Type B pancreatic cell (in vitro differentiated cells): ENCODE measurements around the gene WDR64. TPM values are rescaled to one million over a fixed set of nuclear protein-coding genes. Genes with fewer than 3 reads are reported as not detected.

Experiments
- DNase-seq: peaks from one replicate; pipeline ENCODE4 v3.0.0; 2021; ENCODE audit warnings: mixed read lengths; ENCODE audit not compliant: unreplicated experiment; ENCODE audit errors: extremely low spot score
- H3K27ac Mint-ChIP-seq: 2 replicates; pipeline ENCODE4 v1.8.0; 2021; ENCODE audit warnings: mild to moderate bottlenecking, mixed read lengths
- H3K27me3 Mint-ChIP-seq: 2 replicates; pipeline ENCODE4 v1.8.0; 2021; ENCODE audit warnings: mixed read lengths
- H3K36me3 Mint-ChIP-seq: 2 replicates; pipeline ENCODE4 v1.8.0; 2021; ENCODE audit warnings: mixed read lengths
- H3K4me1 Mint-ChIP-seq: one replicate; pipeline ENCODE4 v1.8.0; 2021; ENCODE audit warnings: mixed read lengths; ENCODE audit not compliant: unreplicated experiment
- H3K4me3 Mint-ChIP-seq: 2 replicates; pipeline ENCODE4 v1.8.0; 2021; ENCODE audit warnings: mild to moderate bottlenecking, mixed read lengths
- H3K9me3 Mint-ChIP-seq: 2 replicates; pipeline ENCODE4 v1.8.0; 2021; ENCODE audit warnings: mixed read lengths
- total RNA-seq: library from RNA; stranded (reverse); gene quantifications from 2 replicates; pipeline ENCODE4 v1.2.1, GENCODE V29; 2021; ENCODE audit warnings: low replicate concordance
- TF ChIP-seq, protein P1 (sequence below): fragments of 200-600 bp; sonication (generic); conservative IDR thresholded peaks from 2 replicates; pipeline ENCODE4 v1.5.0; 2021; ENCODE audit warnings: antibody characterized with exemption, mild to moderate bottlenecking

WDR64 gene
- total RNA-seq, 1 donor from 2014 or later, result not detected

- no peaks in the 10 kb centered on the region for H3K9me3 Mint-ChIP-seq
- H3K4me1 Mint-ChIP-seq, result no peaks in the 10 kb centered on the region
- H3K4me3 Mint-ChIP-seq, result no peak overlapping the region
- no peak for DNase-seq
- peaks cover 19% of the 10 kb centered on the region for H3K27me3 Mint-ChIP-seq
- no peaks in the 10 kb centered on the region for H3K36me3 Mint-ChIP-seq
- TF ChIP-seq, protein P1, sequence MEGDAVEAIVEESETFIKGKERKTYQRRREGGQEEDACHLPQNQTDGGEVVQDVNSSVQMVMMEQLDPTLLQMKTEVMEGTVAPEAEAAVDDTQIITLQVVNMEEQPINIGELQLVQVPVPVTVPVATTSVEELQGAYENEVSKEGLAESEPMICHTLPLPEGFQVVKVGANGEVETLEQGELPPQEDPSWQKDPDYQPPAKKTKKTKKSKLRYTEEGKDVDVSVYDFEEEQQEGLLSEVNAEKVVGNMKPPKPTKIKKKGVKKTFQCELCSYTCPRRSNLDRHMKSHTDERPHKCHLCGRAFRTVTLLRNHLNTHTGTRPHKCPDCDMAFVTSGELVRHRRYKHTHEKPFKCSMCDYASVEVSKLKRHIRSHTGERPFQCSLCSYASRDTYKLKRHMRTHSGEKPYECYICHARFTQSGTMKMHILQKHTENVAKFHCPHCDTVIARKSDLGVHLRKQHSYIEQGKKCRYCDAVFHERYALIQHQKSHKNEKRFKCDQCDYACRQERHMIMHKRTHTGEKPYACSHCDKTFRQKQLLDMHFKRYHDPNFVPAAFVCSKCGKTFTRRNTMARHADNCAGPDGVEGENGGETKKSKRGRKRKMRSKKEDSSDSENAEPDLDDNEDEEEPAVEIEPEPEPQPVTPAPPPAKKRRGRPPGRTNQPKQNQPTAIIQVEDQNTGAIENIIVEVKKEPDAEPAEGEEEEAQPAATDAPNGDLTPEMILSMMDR, result no peak
- H3K27ac Mint-ChIP-seq, result no peak overlapping the region
Observed at GRCh38 chr1:241714321-241715218, 62.5 kb downstream of the WDR64 start.

GRCh38 chr1:241715435-241715834 is 63.4 kb downstream of the WDR64 start:
- Mint-ChIP-seq H3K9me3 (no peaks in the 10 kb centered on the region), H3K27me3 (peaks cover 26% of the 10 kb centered on the region), H3K4me1 (no peaks in the 10 kb centered on the region), H3K36me3 (no peaks in the 10 kb centered on the region), H3K27ac (no peak overlapping the region), H3K4me3 (no peak overlapping the region)
- TF ChIP-seq, protein P1, result no peak
- no peak for DNase-seq

GRCh38 chr1:241715956-241716355 is 63.9 kb downstream of the WDR64 start:
- Mint-ChIP-seq H3K4me1 (no peaks in the 10 kb centered on the region), H3K36me3 (no peaks in the 10 kb centered on the region), H3K4me3 (no peak overlapping the region), H3K27me3 (peaks cover 31% of the 10 kb centered on the region), H3K9me3 (no peaks in the 10 kb centered on the region), H3K27ac (no peak overlapping the region)
- DNase-seq, result no peak
- TF ChIP-seq, protein P1, result no peak

DNA sequence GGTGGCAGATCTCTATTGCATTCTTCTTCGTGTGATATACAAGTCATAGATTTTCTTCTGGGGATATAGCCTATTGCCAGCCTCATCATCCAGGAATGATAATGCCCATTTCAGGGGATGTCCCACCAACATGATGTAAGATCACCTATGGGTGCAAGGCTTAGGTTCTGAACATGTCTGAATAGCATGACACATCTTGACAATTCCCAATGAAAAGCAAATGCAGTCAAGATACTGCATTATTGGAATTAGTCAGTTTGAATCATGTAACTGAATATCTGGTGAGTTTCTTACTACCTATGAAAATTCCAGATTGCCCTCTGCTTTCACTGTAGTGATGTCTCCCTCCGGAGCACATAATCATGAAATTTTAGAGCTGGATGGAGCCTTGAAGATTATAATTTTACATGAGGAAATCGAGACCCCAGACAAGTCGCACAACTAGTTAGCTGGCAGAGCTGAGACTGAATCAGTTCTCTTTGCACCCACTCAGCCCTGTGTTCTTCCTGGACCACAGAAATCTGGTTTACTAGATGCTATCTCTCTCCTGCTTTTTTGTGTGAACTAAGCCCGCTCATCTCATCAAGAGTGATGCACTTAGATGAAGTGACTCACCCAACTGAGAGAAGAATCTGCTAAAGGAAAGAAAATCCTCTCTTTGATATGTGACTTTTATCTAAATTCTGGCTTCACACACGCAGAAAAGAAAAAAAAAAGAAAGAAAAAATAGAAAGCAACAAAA is 65.0 kb downstream of the WDR64 start:
- peaks cover 30% of the 10 kb centered on the region for H3K27me3 Mint-ChIP-seq
- DNase-seq, result no peak
- H3K36me3 Mint-ChIP-seq, result no peaks in the 10 kb centered on the region
- H3K9me3 Mint-ChIP-seq, result no peaks in the 10 kb centered on the region
- no peak overlapping the region for H3K27ac Mint-ChIP-seq
- H3K4me1 Mint-ChIP-seq, result no peaks in the 10 kb centered on the region
- TF ChIP-seq, protein P1, result no peak
- no peak overlapping the region for H3K4me3 Mint-ChIP-seq

DNA sequence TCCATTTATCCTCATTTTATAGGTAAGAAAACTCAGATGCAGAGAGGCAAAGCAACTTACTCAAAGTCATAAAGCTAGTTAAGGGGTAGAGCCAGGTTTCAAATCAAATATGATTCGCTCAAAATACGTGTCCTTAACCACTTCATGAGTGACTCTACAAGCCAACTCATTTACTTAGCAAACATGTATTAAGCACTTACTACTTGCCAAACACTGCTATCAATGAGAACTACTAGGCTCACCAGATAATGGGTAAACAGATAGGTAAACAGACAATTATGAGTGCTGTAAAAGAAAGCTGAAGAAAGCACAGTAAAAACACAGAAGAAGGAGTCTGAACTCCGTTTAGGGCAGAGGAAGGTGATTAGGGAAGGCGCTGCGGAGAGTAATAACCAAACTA is 65.9 kb downstream of the WDR64 start:
- TF ChIP-seq, protein P1, result no peak
- Mint-ChIP-seq H3K9me3 (no peaks in the 10 kb centered on the region), H3K4me1 (no peaks in the 10 kb centered on the region), H3K4me3 (no peak overlapping the region), H3K27me3 (peaks cover 27% of the 10 kb centered on the region), H3K27ac (no peak overlapping the region), H3K36me3 (no peaks in the 10 kb centered on the region)
- DNase-seq, result no peak
